ENCODE measurements around the gene TIAM2.

GRCh38 chr6:155297669-155298068 is 302.6 kb downstream of the TIAM2 start:
- TF ChIP-seq EP300 (IDR thresholded peaks at IDR 0.05; ENCODE audit: borderline replicate concordance in 1 of 2, control insufficient read depth in 1 of 2, low read depth in 2 of 2, low read length in 2 of 2): no peak
- TF ChIP-seq POLR2A (IDR thresholded peaks at IDR 0.05; ENCODE audit: low read depth, low read length): no peak
- no peak for TF ChIP-seq MEF2A (IDR thresholded peaks at IDR 0.05; ENCODE audit: insufficient read depth, low read depth, low read length)

All from GM12878 (cell line).